Body of pancreas (tissue), 4 donors: ENCODE results near the gene EOMES. TPM values are rescaled to one million over a fixed set of nuclear protein-coding genes. Genes with fewer than 3 reads are reported as not detected.

Source experiments
- ATAC-seq: fragments of 150-250 bp; one replicate; pipeline ENCODE4 v1.9.1; 2016
- DNase-seq, 4 donors: peaks; one replicate each; pipeline ENCODE4 v3.0.0-alpha.2; 2019
- H3K27ac ChIP-seq, 4 donors: fragments of 200-600 bp; sonication (generic); 1 replicate in 3 of 4; 2 replicates in 1 of 4; pipeline versions ENCODE4 v1.5.1 to v1.6.1; 2016 to 2019; ENCODE audit warnings: mild to moderate bottlenecking in 1 of 4, mixed read lengths in 1 of 4, moderate library complexity in 1 of 4
- H3K27me3 ChIP-seq, 2 donors: fragments of 200-600 bp; sonication (generic); one replicate each; pipeline ENCODE4 v1.6.0; 2016; ENCODE audit warnings: mild to moderate bottlenecking in 1 of 2
- H3K36me3 ChIP-seq, 2 donors: fragments of 200-600 bp; sonication (generic); replicated peaks in 1 of 2; 2 replicates each; pipeline ENCODE4 v1.5.1; 2016; ENCODE audit warnings: low read depth in 2 of 2; ENCODE audit not compliant: insufficient read depth in 1 of 2
- H3K4me1 ChIP-seq: fragments of 200-600 bp; sonication (generic); one replicate; pipeline ENCODE4 v1.6.0; 2016
- H3K4me3 ChIP-seq, 2 donors: fragments of 200-600 bp; sonication (generic); 1 replicate in 1 of 2; 2 replicates in 1 of 2; pipeline ENCODE4 v1.5.1; 2016 to 2019
- H3K9me3 ChIP-seq, 3 donors: fragments of 200-600 bp; sonication (generic); 1 replicate in 2 of 3; 2 replicates in 1 of 3; pipeline ENCODE4 v1.5.1; 2016
- CTCF ChIP-seq, 7 experiments: fragments of 450-650 bp in 4 of 7; fragments of 200-600 bp in 3 of 7; sonication (generic) in 3 of 7; IDR thresholded peaks; one replicate each; pipeline ENCODE4 v1.5.1; 2016 to 2019; ENCODE audit warnings: antibody characterized with exemption in 7 of 7
- POLR2A ChIP-seq, 3 donors: fragments of 450-650 bp; IDR thresholded peaks; one replicate each; pipeline ENCODE4 v1.6.1; 2016; ENCODE audit warnings: antibody characterized with exemption in 3 of 3, mild to moderate bottlenecking in 2 of 3
- WGBS, 2 donors: methylation state at CpG; one replicate each; pipeline ENCODE4 v1.1.5; 2017; 5-methylcytosine and 5-hydroxymethylcytosine counted together
- intact Hi-C: fragments of 100-400 bp; cut with DNase I; formaldehyde crosslinking; loops from one replicate; pipeline ENCODE4 v1.15.1; 2023
- total RNA-seq, 2 donors: library from RNA; depleted of rRNA; stranded (reverse); fragments of >200 nt; gene quantifications; one replicate each; pipeline ENCODE4 v1.1.0, GENCODE V29; 2016

The EOMES gene
- total RNA-seq, 2 donors from 2014 or later: 0.52 TPM; not detected in 1

- H3K36me3 ChIP-seq: no peaks in the 10 kb centered on the region
- no peak for ATAC-seq
- H3K4me1 ChIP-seq: no peaks in the 10 kb centered on the region
- intact Hi-C loops: no loop called here
- H3K27me3 ChIP-seq: no peaks in the 10 kb centered on the region
- no peak overlapping the region for H3K27ac ChIP-seq
- no peak overlapping the region for H3K4me3 ChIP-seq
- no peak for TF ChIP-seq POLR2A (IDR thresholded peaks at IDR 0.05)
- no peak for TF ChIP-seq CTCF (IDR thresholded peaks at IDR 0.05)
- no peaks in the 10 kb centered on the region for H3K9me3 ChIP-seq
- 50 to 55% methylated on average over 1 of the region's 1 CpG for WGBS, 2 donors
- no peak for DNase-seq
These were observed 30.8 kb upstream of the EOMES start for GRCh38 chr3:27752926-27753325.

- ATAC-seq (no peak), DNase-seq (no peak)
- no peaks in the 10 kb centered on the region for H3K9me3 ChIP-seq
- 42 to 43% methylated on average over 1 of the region's 1 CpG for WGBS, 2 donors
- no peaks in the 10 kb centered on the region for H3K36me3 ChIP-seq
- no peak overlapping the region for H3K27ac ChIP-seq
- no peak for TF ChIP-seq CTCF (IDR thresholded peaks at IDR 0.05)
- TF ChIP-seq POLR2A (IDR thresholded peaks at IDR 0.05): no peak
- H3K4me1 ChIP-seq: no peaks in the 10 kb centered on the region
- intact Hi-C loops: no loop called here
- no peaks in the 10 kb centered on the region for H3K27me3 ChIP-seq
- H3K4me3 ChIP-seq: no peak overlapping the region
These were observed 27.5 kb upstream of the EOMES start for GRCh38 chr3:27749643-27750042.

GRCh38 chr3:27746838-27747237 lies 24.7 kb upstream of the EOMES start:
- TF ChIP-seq CTCF (IDR thresholded peaks at IDR 0.05): no peak
- TF ChIP-seq POLR2A (IDR thresholded peaks at IDR 0.05): no peak
- intact Hi-C loops: no loop called here
- Histone ChIP-seq H3K36me3 (no peaks in the 10 kb centered on the region), H3K9me3 (no peaks in the 10 kb centered on the region), H3K4me1 (no peaks in the 10 kb centered on the region), H3K27ac (no peak overlapping the region), H3K4me3 (no peak overlapping the region), H3K27me3 (no peaks in the 10 kb centered on the region)
- ATAC-seq (no peak), DNase-seq (no peak)
- WGBS, 2 donors: 60 to 69% methylated on average over 3 of the region's 3 CpGs

- H3K27ac ChIP-seq: no peak overlapping the region
- intact Hi-C loops: no loop called here
- 42 to 46% methylated on average over 2 of the region's 2 CpGs for WGBS, 2 donors
These were observed 18.7 kb upstream of the EOMES start for GRCh38 chr3:27740854-27741253.

More at GRCh38 chr3:27740854-27741253, 18.7 kb upstream of the EOMES start:
- no peak overlapping the region for H3K4me3 ChIP-seq
- no peaks in the 10 kb centered on the region for H3K27me3 ChIP-seq
- no peak for TF ChIP-seq CTCF (IDR thresholded peaks at IDR 0.05)
- ATAC-seq (no peak), DNase-seq (no peak)
- no peaks in the 10 kb centered on the region for H3K36me3 ChIP-seq
- H3K4me1 ChIP-seq: no peaks in the 10 kb centered on the region
- no peaks in the 10 kb centered on the region for H3K9me3 ChIP-seq
